Putamen (tissue), 1 donor: ENCODE measurements around the gene MARS1.
"Not testable (repeated sequence)": the region's sequence is repeated elsewhere in the genome, so short reads cannot be mapped to it uniquely, and the experiment has no call there.

Experiments
- DNase-seq: peaks from one replicate; pipeline ENCODE4 v3.0.0-alpha.2; 2016; ENCODE audit warnings: low spot score

The MARS1 gene

GRCh38 chr12:57495051-57495701, 7.3 kb downstream of the MARS1 start:
- not testable (repeated sequence) for DNase-seq

- no peak for DNase-seq
These were observed 9.0 kb downstream of the MARS1 start for GRCh38 chr12:57496822-57497221.

GRCh38 chr12:57497223-57498131, 9.6 kb downstream of the MARS1 start:
- DNase-seq: no peak

GRCh38 chr12:57498132-57498502, 10.2 kb downstream of the MARS1 start:
- no peak for DNase-seq

- no peak for DNase-seq
These were observed 10.7 kb downstream of the MARS1 start for GRCh38 chr12:57498571-57498970.

- DNase-seq: no peak
These were observed 12.3 kb downstream of the MARS1 start for GRCh38 chr12:57500213-57500612.

GRCh38 chr12:57502311-57502969, 14.6 kb downstream of the MARS1 start:
- DNase-seq: not testable (repeated sequence)

GRCh38 chr12:57506541-57506940, 18.7 kb downstream of the MARS1 start:
- DNase-seq: not testable (repeated sequence)

GRCh38 chr12:57507796-57508195, 19.9 kb downstream of the MARS1 start:
- not testable (repeated sequence) for DNase-seq

GRCh38 chr12:57511161-57511560, 23.3 kb downstream of the MARS1 start:
- DNase-seq: no peak

- DNase-seq: no peak
These were observed 23.9 kb downstream of the MARS1 start for GRCh38 chr12:57511588-57512325.

- no peak for DNase-seq
These were observed 24.8 kb downstream of the MARS1 start for GRCh38 chr12:57512665-57513064.

GRCh38 chr12:57513266-57513665, 25.4 kb downstream of the MARS1 start:
- DNase-seq: no peak

GRCh38 chr12:57513677-57514076, 25.8 kb downstream of the MARS1 start:
- not testable (repeated sequence) for DNase-seq

GRCh38 chr12:57514246-57514645, 26.4 kb downstream of the MARS1 start:
- not testable (repeated sequence) for DNase-seq

- no peak for DNase-seq
These were observed 27.0 kb downstream of the MARS1 start for GRCh38 chr12:57514720-57515407.

GRCh38 chr12:57515408-57515933, 27.6 kb downstream of the MARS1 start:
- no peak for DNase-seq

GRCh38 chr12:57515934-57516541, 28.2 kb downstream of the MARS1 start:
- DNase-seq: no peak

GRCh38 chr12:57516617-57517153, 28.8 kb downstream of the MARS1 start:
- no peak for DNase-seq

GRCh38 chr12:57517187-57517586, 29.3 kb downstream of the MARS1 start:
- no peak for DNase-seq
